K562 (cell line): ENCODE data around the gene FKBP7. TPM values are rescaled to one million over a fixed set of nuclear protein-coding genes. Genes with fewer than 3 reads are reported as not detected.

Experiments used
- CHD2 ChIP-seq: IDR thresholded peaks from 2 replicates; pipeline ENCODE4 v1.6.1; 2011; ENCODE audit warnings: low read depth, low read length
- GATAD2A ChIP-seq: fragments of 450-650 bp; IDR thresholded peaks from 2 replicates; pipeline ENCODE4 v1.6.1; 2017
- HLTF ChIP-seq: fragments of 450-650 bp; IDR thresholded peaks from 2 replicates; pipeline ENCODE4 v1.6.1; 2016
- HMGN3 ChIP-seq: IDR thresholded peaks from 2 replicates; pipeline ENCODE4 v1.6.1; 2011; ENCODE audit warnings: borderline replicate concordance, low read depth, mild to moderate bottlenecking, mixed read lengths, low read length; ENCODE audit not compliant: insufficient read length; ENCODE audit errors: extremely low read depth
- LCOR ChIP-seq: sonication (generic); formaldehyde crosslinking; IDR thresholded peaks from 2 replicates; pipeline ENCODE4 v1.8.0; 2022; ENCODE audit warnings: mild to moderate bottlenecking, missing genetic modification reagents
- MED1 ChIP-seq: sonication (generic); formaldehyde crosslinking; IDR thresholded peaks from 2 replicates; pipeline ENCODE4 v1.8.1; 2023; ENCODE audit warnings: missing genetic modification reagents, borderline replicate concordance
- NR2C2 ChIP-seq, 2 experiments: fragments of 200-800 bp in 1 of 2; sonication (Bioruptor generic) in 1 of 2; sonication (generic) in 1 of 2; formaldehyde crosslinking in 1 of 2; IDR thresholded peaks; 2 replicates each; pipeline versions ENCODE4 v1.6.1 to v1.8.0; 2016 to 2022; ENCODE audit warnings: mild to moderate bottlenecking in 1 of 2, missing compliant biosample characterization in 1 of 2, missing genetic modification characterization in 1 of 2, missing genetic modification reagents in 1 of 2
- NR4A1 ChIP-seq, 2 experiments: fragments of 250-450 bp in 1 of 2; fragments of 450-650 bp in 1 of 2; sonication (Bioruptor Pico) in 1 of 2; IDR thresholded peaks; 2 replicates each; pipeline versions ENCODE4 v1.4.0 to v1.6.1; 2016 to 2020; ENCODE audit warnings: mild to moderate bottlenecking in 2 of 2, missing compliant biosample characterization in 1 of 2, missing genetic modification characterization in 1 of 2, moderate library complexity in 1 of 2
- PHF20 ChIP-seq: fragments of 450-650 bp; IDR thresholded peaks from 2 replicates; pipeline ENCODE4 v1.6.1; 2018; ENCODE audit not compliant: partially characterized antibody
- RFX7 ChIP-seq: fragments of 250-450 bp; sonication (Bioruptor Pico); IDR thresholded peaks from 2 replicates; pipeline ENCODE4 v1.5.1; 2021; ENCODE audit warnings: mild to moderate bottlenecking
- SMAD2 ChIP-seq: fragments of 150-350 bp; IDR thresholded peaks from 2 replicates; pipeline ENCODE4 v1.6.1; 2014; ENCODE audit warnings: low read depth, mild to moderate bottlenecking, low read length
- SMARCE1 ChIP-seq: fragments of 450-650 bp; IDR thresholded peaks from 2 replicates; pipeline ENCODE4 v1.7.1; 2016; ENCODE audit warnings: mild to moderate bottlenecking
- SRF ChIP-seq, 2 experiments: fragments of 250-450, 450-650 bp in 1 of 2; sonication (Bioruptor Pico) in 1 of 2; sonication (generic) in 1 of 2; formaldehyde crosslinking; IDR thresholded peaks; 2 replicates each; pipeline versions ENCODE4 v1.5.0 to v1.5.1; 2020 to 2022; ENCODE audit warnings: mild to moderate bottlenecking in 1 of 2, missing genetic modification reagents in 1 of 2
- TCF7L2 ChIP-seq: fragments of 150-350 bp; IDR thresholded peaks from 2 replicates; pipeline ENCODE4 v1.6.1; 2016; ENCODE audit warnings: low read depth, mild to moderate bottlenecking, low read length, moderate library complexity
- TCFL5 ChIP-seq: fragments of 250-450 bp; sonication (Bioruptor Pico); conservative IDR thresholded peaks from 2 replicates; pipeline ENCODE4 v1.6.1; 2021; ENCODE audit warnings: mild to moderate bottlenecking, moderate library complexity, matching md5 sums
- ZBTB8A ChIP-seq: fragments of 450-650 bp; IDR thresholded peaks from 2 replicates; pipeline ENCODE4 v1.6.1; 2018; ENCODE audit warnings: mild to moderate bottlenecking, moderate library complexity; ENCODE audit not compliant: partially characterized antibody
- ZFPM2 ChIP-seq: fragments of 250-450 bp; sonication (Bioruptor Pico); IDR thresholded peaks from 2 replicates; pipeline ENCODE4 v1.5.1; 2022; ENCODE audit warnings: mild to moderate bottlenecking
- polyA plus RNA-seq, 8 experiments: library from polyadenylated mRNA; depleted of rRNA in 4 of 8; stranded (reverse) in 5 of 8; unstranded in 3 of 8; fragments of >200 nt; fragmentation: Nextera tagmentation in 2 of 8; fragmentation: Illumina TruSeq in 1 of 8; extraction: Ambion mirVana in 2 of 8; extraction: Trizol in 1 of 8; gene quantifications; 2 replicates each; pipeline versions ENCODE4 v1.2.1 to v1.2.3, GENCODE V29; 2011 to 2014; ENCODE audit warnings: inconsistent platforms in 1 of 8, missing spikeins in 1 of 8
- total RNA-seq, 7 experiments: library from RNA; depleted of rRNA in 6 of 7; stranded (reverse); fragments of >200 nt in 6 of 7; fragmentation: Illumina TruSeq in 2 of 7; extraction: Trizol in 2 of 7; gene quantifications; 2 replicates each; pipeline versions ENCODE4 v1.2.1 to v1.2.3, GENCODE V29; 2011 to 2021; ENCODE audit warnings: low replicate concordance in 1 of 7
- TF ChIP-seq, protein P1 (sequence below): sonication (generic); formaldehyde crosslinking; IDR thresholded peaks from 2 replicates; pipeline ENCODE4 v1.8.0; 2022; ENCODE audit warnings: mild to moderate bottlenecking, missing genetic modification reagents
- TF ChIP-seq, protein P2 (sequence below): sonication (generic); formaldehyde crosslinking; IDR thresholded peaks from 2 replicates; pipeline ENCODE4 v1.8.0; 2022; ENCODE audit warnings: mild to moderate bottlenecking, low read depth, missing genetic modification reagents
- TF ChIP-seq, protein P3 (sequence below): fragments of 150-350 bp; conservative IDR thresholded peaks from 2 replicates; pipeline ENCODE4 v1.6.1; 2014; ENCODE audit warnings: low read length
- TF ChIP-seq, protein P4 (sequence below): fragments of 250-450 bp; sonication (Bioruptor Pico); IDR thresholded peaks from 2 replicates; pipeline ENCODE4 v1.5.0; 2021

The FKBP7 gene
- total and polyA plus RNA-seq, 9 of the 15 experiments (the other 6 are each of a cell fraction or from before 2014, with no cell fraction given) = 6.1 to 23.2 (median 19.0) TPM

DNA sequence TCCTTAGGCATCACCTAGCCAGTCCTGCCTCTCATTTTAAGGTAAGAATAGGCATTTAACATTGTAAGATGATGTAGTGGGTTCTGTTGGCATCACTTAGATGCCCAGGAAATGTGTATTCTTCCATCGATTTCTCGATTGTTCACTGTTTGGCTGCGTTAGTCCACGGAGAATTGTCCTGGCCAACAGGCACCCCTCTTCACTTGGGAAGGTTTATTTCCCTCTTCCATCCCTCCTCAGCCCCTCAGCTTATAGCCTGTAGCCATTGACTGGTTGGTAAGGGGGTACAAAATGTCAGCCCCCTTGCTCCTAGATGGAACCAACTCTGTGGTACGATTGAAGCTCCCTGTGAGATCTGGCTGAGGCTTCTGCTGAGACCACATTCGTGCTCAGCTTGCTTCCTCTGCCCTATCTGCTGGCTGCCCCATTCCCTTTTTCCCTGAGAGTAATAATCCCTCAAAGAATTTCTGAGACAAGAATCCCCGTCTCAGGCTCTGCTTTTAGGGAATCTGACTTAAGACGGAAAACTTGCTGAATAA lies 45.3 kb upstream of the FKBP7 start (continued):
- TF ChIP-seq, protein P1, sequence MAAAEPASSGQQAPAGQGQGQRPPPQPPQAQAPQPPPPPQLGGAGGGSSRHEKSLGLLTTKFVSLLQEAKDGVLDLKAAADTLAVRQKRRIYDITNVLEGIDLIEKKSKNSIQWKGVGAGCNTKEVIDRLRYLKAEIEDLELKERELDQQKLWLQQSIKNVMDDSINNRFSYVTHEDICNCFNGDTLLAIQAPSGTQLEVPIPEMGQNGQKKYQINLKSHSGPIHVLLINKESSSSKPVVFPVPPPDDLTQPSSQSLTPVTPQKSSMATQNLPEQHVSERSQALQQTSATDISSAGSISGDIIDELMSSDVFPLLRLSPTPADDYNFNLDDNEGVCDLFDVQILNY = 0 out of 2 replicates have a peak, but pooled peaks have one; percentile 60
- TF ChIP-seq HLTF (no peak), RFX7 (CRISPR knock-in tag) (no peak), TCFL5 (CRISPR knock-in tag) (no peak), TCF7L2 (no peak), HMGN3 (no peak), SRF (CRISPR knock-in tag; IDR thresholded peaks at IDR 0.05) (no peak), ZBTB8A (no peak), CHD2 (no peak), NR2C2 (CRISPR knock-in tag; IDR thresholded peaks at IDR 0.05) (0 out of 2 replicates have a peak, but pooled peaks have one; percentile 22), NR2C2 (tag; IDR thresholded peaks at IDR 0.05) (no peak), MED1 (CRISPR knock-in tag) (no peak), GATAD2A (no peak), NR4A1 (CRISPR knock-in tag; IDR thresholded peaks at IDR 0.05) (no peak), NR4A1 (tag; IDR thresholded peaks at IDR 0.05) (0 out of 2 replicates have a peak, but pooled peaks have one; percentile 21), SMARCE1 (no peak), SMAD2 (no peak), LCOR (CRISPR knock-in tag) (no peak), ZFPM2 (CRISPR knock-in tag) (no peak), PHF20 (no peak)
- TF ChIP-seq, protein P2, sequence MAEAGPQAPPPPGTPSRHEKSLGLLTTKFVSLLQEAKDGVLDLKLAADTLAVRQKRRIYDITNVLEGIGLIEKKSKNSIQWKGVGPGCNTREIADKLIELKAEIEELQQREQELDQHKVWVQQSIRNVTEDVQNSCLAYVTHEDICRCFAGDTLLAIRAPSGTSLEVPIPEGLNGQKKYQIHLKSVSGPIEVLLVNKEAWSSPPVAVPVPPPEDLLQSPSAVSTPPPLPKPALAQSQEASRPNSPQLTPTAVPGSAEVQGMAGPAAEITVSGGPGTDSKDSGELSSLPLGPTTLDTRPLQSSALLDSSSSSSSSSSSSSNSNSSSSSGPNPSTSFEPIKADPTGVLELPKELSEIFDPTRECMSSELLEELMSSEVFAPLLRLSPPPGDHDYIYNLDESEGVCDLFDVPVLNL (CRISPR knock-in tag) = 0 out of 2 replicates have a peak, but pooled peaks have one; percentile 8
- TF ChIP-seq, protein P3, sequence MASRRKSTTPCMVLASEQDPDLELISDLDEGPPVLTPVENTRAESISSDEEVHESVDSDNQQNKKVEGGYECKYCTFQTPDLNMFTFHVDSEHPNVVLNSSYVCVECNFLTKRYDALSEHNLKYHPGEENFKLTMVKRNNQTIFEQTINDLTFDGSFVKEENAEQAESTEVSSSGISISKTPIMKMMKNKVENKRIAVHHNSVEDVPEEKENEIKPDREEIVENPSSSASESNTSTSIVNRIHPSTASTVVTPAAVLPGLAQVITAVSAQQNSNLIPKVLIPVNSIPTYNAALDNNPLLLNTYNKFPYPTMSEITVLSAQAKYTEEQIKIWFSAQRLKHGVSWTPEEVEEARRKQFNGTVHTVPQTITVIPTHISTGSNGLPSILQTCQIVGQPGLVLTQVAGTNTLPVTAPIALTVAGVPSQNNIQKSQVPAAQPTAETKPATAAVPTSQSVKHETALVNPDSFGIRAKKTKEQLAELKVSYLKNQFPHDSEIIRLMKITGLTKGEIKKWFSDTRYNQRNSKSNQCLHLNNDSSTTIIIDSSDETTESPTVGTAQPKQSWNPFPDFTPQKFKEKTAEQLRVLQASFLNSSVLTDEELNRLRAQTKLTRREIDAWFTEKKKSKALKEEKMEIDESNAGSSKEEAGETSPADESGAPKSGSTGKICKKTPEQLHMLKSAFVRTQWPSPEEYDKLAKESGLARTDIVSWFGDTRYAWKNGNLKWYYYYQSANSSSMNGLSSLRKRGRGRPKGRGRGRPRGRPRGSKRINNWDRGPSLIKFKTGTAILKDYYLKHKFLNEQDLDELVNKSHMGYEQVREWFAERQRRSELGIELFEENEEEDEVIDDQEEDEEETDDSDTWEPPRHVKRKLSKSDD = no peak
- TF ChIP-seq, protein P4, sequence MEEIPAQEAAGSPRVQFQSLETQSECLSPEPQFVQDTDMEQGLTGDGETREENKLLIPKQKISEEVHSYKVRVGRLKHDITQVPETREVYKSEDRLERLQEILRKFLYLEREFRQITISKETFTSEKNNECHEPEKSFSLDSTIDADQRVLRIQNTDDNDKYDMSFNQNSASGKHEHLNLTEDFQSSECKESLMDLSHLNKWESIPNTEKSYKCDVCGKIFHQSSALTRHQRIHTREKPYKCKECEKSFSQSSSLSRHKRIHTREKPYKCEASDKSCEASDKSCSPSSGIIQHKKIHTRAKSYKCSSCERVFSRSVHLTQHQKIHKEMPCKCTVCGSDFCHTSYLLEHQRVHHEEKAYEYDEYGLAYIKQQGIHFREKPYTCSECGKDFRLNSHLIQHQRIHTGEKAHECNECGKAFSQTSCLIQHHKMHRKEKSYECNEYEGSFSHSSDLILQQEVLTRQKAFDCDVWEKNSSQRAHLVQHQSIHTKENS (CRISPR knock-in tag) = no peak
